A204.1 (cell line): ENCODE measurements around the gene FBXO33.
A peak's percentile ranks its signal among the peaks of the same experiment; 100 is the strongest.
"Not testable (repeated sequence)": the region's sequence is repeated elsewhere in the genome, so short reads cannot be mapped to it uniquely, and the experiment has no call there.

Source experiments
- FAIRE-seq: peaks from 2 replicates; lab custom pipeline; 2012; peaks lifted over from hg19 to GRCh38; lab: Jason Lieb, UNC

Gene FBXO33

GRCh38 chr14:39372656-39373055 lies 59.6 kb downstream of the FBXO33 start:
- FAIRE-seq, result no peak

GRCh38 chr14:39370415-39370814 lies 61.8 kb downstream of the FBXO33 start:
- FAIRE-seq, result no peak

DNA sequence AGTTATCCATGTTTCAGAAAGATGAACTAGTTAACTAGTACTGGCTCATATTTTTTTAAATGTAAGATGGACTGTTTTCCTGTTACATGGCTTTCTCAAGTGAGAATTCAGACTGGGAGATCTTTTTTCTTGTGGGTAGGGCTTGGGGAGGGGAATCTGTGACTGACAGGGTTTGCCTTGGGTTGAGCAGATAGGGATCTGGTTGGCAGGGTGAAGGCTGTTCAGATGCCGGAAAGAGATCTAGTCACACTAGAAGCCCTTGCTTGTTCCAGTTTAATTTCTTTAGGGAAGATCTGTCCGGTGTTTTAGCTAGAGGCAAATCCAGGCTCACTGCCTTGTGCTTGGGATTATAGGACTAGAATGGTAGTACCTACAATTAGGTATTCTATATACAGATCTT lies 63.2 kb downstream of the FBXO33 start:
- no peak for FAIRE-seq

- peak; percentile 98 for FAIRE-seq
Observed at GRCh38 chr14:39368261-39368959, 63.8 kb downstream of the FBXO33 start.

DNA sequence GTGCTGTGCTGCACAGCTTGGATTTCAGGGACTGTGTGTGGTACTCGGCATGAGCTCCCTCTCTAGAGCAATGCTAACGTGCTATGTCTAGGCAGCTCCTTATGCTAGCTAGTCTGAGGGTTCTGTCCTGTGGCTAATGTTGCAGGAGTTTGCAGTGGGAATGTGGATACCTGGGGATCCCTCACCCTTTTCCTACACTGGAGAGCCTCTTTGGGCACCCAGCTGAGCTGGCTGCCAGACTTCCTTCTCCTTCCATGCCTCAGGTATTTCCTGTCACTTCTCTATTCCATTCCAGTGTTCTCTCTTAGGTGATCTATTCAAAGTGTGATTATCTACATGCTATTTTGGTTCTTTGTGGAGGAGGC lies 64.9 kb downstream of the FBXO33 start:
- no peak for FAIRE-seq

- FAIRE-seq, result no peak
Observed at GRCh38 chr14:39366460-39367386, 65.5 kb downstream of the FBXO33 start.

DNA sequence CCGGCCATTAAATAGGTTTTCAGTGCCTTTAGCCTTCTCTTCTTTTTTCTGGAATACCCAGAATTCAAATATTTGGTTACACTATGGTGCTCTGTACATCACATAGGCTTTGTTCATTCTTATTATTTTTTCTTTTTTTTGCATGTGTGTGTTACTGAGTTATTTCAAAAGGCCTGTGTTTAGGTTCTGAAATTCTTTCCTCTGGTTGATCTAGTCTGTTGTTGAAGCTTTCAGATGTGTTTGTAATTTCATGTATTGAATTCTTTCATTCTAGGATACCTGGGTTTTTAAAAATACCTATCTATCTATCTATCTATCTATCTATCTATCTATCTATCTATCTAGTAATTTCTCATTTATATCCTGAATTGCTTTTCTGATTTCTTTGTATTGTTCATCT lies 66.9 kb downstream of the FBXO33 start:
- FAIRE-seq, result no peak

- no peak for FAIRE-seq
Observed at GRCh38 chr14:39364509-39364908, 67.7 kb downstream of the FBXO33 start.

- not testable (repeated sequence) for FAIRE-seq
Observed at GRCh38 chr14:39361556-39361955, 70.7 kb downstream of the FBXO33 start.

DNA sequence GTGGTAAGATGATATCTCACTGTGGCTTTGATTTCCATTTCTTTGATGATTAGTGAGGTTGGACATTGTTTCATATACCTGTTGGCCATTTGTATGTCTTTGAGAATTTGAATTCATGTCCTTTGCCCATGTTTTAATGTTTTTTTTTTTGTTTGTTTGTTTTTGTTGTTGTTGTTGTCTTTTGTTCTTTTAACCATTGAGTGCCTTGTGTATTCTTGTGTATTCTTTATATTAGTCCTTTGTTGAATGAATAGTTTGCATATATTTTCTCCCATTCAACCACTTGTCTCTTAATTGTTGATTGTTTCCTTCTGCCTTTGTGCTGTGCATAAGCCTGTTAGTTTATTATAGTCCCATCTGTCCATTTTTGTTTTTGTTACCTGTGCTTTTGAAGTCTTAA lies 71.9 kb downstream of the FBXO33 start:
- FAIRE-seq, result no peak

- FAIRE-seq, result not testable (repeated sequence)
Observed at GRCh38 chr14:39359069-39359468, 73.2 kb downstream of the FBXO33 start.

- no peak for FAIRE-seq
Observed at GRCh38 chr14:39351708-39352107, 80.5 kb downstream of the FBXO33 start.

GRCh38 chr14:39350866-39351265 lies 81.4 kb downstream of the FBXO33 start:
- no peak for FAIRE-seq
